PC-3 (cell line): ENCODE results near the gene G6PD. TPM values are rescaled to one million over a fixed set of nuclear protein-coding genes. Genes with fewer than 3 reads are reported as not detected.

Experiments used
- ATAC-seq: fragments of 200-7000 bp; cut with Tn5 transposase; 2 replicates; pipeline ENCODE4 v1.9.1; 2020; ENCODE audit warnings: mild to moderate bottlenecking, moderate library complexity
- BruUV-seq: library from RNA; stranded (reverse); fragments of 400-500 nt; replicated peaks from 2 replicates; lab custom pipeline; 2021; lab: Mats Ljungman, UMichigan
- CTCF ChIA-PET: fragments of 300-600 bp; sonication (Branson Sonifier 250); formaldehyde crosslinking; loops from one replicate; lab custom pipeline; 2022; ENCODE audit warnings: antibody characterized with exemption; lab: Charles Lee
- POLR2A ChIA-PET: fragments of 300-600 bp; sonication (Branson Sonifier 250); formaldehyde crosslinking; loops from one replicate; lab custom pipeline; 2022; ENCODE audit warnings: antibody characterized with exemption; ENCODE audit not compliant: unreplicated experiment; lab: Charles Lee
- DNase-seq: peaks from one replicate; pipeline ENCODE4 v3.0.0-alpha.2; 2015
- H2AFZ ChIP-seq: fragments of 300-600 bp; sonication (generic); 2 replicates; pipeline ENCODE4 v1.6.0; 2016; ENCODE audit warnings: antibody characterized with exemption, low read length
- H3F3A ChIP-seq: fragments of 300-600 bp; sonication (generic); one replicate; pipeline ENCODE4 v1.6.0; 2017; ENCODE audit warnings: antibody characterized with exemption, low read length, control low read depth, mild to moderate bottlenecking; ENCODE audit not compliant: unreplicated experiment
- H3K27ac ChIP-seq: fragments of 300-600 bp; sonication (generic); 2 replicates; pipeline ENCODE4 v1.5.1; 2016; ENCODE audit warnings: mild to moderate bottlenecking, low read length
- H3K27me3 ChIP-seq: fragments of 300-600 bp; sonication (generic); 2 replicates; pipeline ENCODE4 v1.6.1; 2016; ENCODE audit warnings: low read length, mixed read lengths
- H3K36me3 ChIP-seq: fragments of 300-600 bp; sonication (generic); 2 replicates; pipeline ENCODE4 v1.6.1; 2016; ENCODE audit warnings: low read depth, mixed run types, low read length, mixed read lengths
- H3K4me1 ChIP-seq: fragments of 300-600 bp; sonication (generic); 2 replicates; pipeline ENCODE4 v1.5.1; 2016; ENCODE audit warnings: low read length; ENCODE audit not compliant: insufficient read depth
- H3K4me2 ChIP-seq: fragments of 300-600 bp; sonication (generic); 2 replicates; pipeline ENCODE4 v1.6.0; 2016; ENCODE audit warnings: low read length
- H3K4me3 ChIP-seq: fragments of 300-600 bp; sonication (generic); 2 replicates; pipeline ENCODE4 v1.5.1; 2016; ENCODE audit warnings: mild to moderate bottlenecking, low read length, mixed read lengths
- H3K79me2 ChIP-seq: fragments of 300-600 bp; sonication (generic); 2 replicates; pipeline ENCODE4 v1.6.1; 2017; ENCODE audit warnings: low read length, mixed read lengths
- H3K9ac ChIP-seq: fragments of 300-600 bp; sonication (generic); 2 replicates; pipeline ENCODE4 v1.6.0; 2016; ENCODE audit warnings: mild to moderate bottlenecking, low read length
- H3K9me2 ChIP-seq: fragments of 300-600 bp; sonication (generic); replicated peaks from 2 replicates; pipeline ENCODE4 v1.6.1; 2016; ENCODE audit warnings: mixed run types, low read length, mixed read lengths
- H3K9me3 ChIP-seq: fragments of 300-600 bp; sonication (generic); 2 replicates; pipeline ENCODE4 v1.6.1; 2016; ENCODE audit warnings: low read length, mixed read lengths
- H4K20me1 ChIP-seq: fragments of 300-600 bp; sonication (generic); 2 replicates; pipeline ENCODE4 v1.6.1; 2016; ENCODE audit warnings: low read length, mixed read lengths
- CTCF ChIP-seq: fragments of 300-600 bp; sonication (generic); conservative IDR thresholded peaks from 2 replicates; pipeline ENCODE4 v1.5.1; 2017; ENCODE audit warnings: antibody characterized with exemption, low read depth, mild to moderate bottlenecking, low read length
- EZH2 ChIP-seq: fragments of 300-600 bp; sonication (generic); IDR thresholded peaks from one replicate; pipeline ENCODE4 v1.6.1; 2017; ENCODE audit warnings: antibody characterized with exemption, mild to moderate bottlenecking, low read length; ENCODE audit not compliant: unreplicated experiment
- EZH2phosphoT487 ChIP-seq: fragments of 300-600 bp; sonication (generic); IDR thresholded peaks from 2 replicates; pipeline ENCODE4 v1.6.1; 2018; ENCODE audit warnings: mild to moderate bottlenecking, antibody characterized with exemption, low read length, borderline replicate concordance
- intact Hi-C: fragments of 100-400 bp; cut with micrococcal nuclease; formaldehyde crosslinking; loops from 2 replicates; pipeline ENCODE4 v1.9.0; 2023
- total RNA-seq: library from RNA; depleted of rRNA; stranded (reverse); fragments of >200 nt; gene quantifications from 2 replicates; pipeline ENCODE4 v1.2.3, GENCODE V29; 2014

Gene G6PD
- total RNA-seq, 1 experiment from 2014 or later: 121 TPM

DNA sequence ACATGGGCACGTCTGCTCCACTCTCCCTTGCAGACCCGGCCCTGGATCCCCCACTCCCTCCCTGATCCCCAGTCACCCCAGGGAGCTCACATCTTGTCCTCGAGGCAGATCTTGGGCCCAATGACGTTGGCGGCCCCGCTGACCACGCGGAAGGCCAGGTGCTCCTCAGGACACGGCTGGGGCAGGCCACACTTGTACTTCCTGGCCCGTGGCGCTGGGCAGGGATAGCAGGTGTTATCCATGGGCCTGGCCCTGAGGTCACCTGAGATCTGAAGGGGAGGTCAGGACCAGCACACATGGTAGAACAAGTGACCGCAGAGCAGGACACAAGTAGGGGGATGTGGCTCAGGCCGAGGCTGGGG, 38.3 kb downstream of the G6PD start:
- no peak for DNase-seq
- Histone ChIP-seq H3K27ac (no peak overlapping the region), H2AFZ (no peak overlapping the region), H4K20me1 (no peaks in the 10 kb centered on the region), H3F3A (no peaks in the 10 kb centered on the region), H3K79me2 (no peaks in the 10 kb centered on the region), H3K9ac (no peak overlapping the region), H3K36me3 (0 out of 2 replicates have a peak, but pooled peaks cover 3% of the 10 kb centered on the region), H3K9me3 (no peaks in the 10 kb centered on the region), H3K4me3 (no peak overlapping the region), H3K9me2 (no peaks in the 10 kb centered on the region), H3K27me3 (no peaks in the 10 kb centered on the region), H3K4me1 (peaks cover 18% of the 10 kb centered on the region), H3K4me2 (no peak overlapping the region)
- CTCF ChIA-PET: no interaction called here
- intact Hi-C loops: no loop called here
- no peak for ATAC-seq
- BruUV-seq: no TSS peak
- POLR2A ChIA-PET: no interaction called here
- TF ChIP-seq EZH2 (no peak), CTCF (no peak)

- CTCF ChIA-PET: no interaction called here
- Histone ChIP-seq H2AFZ (no peak overlapping the region), H3F3A (no peaks in the 10 kb centered on the region), H3K4me1 (peaks cover 18% of the 10 kb centered on the region), H3K9ac (no peak overlapping the region), H3K4me2 (no peak overlapping the region), H3K9me3 (no peaks in the 10 kb centered on the region), H3K27ac (no peak overlapping the region), H3K27me3 (no peaks in the 10 kb centered on the region), H4K20me1 (no peaks in the 10 kb centered on the region), H3K4me3 (no peak overlapping the region), H3K36me3 (0 out of 2 replicates have a peak, but pooled peaks cover 3% of the 10 kb centered on the region), H3K79me2 (no peaks in the 10 kb centered on the region), H3K9me2 (no peaks in the 10 kb centered on the region)
- DNase-seq: no peak
- BruUV-seq: no TSS peak
- no peak for ATAC-seq
- TF ChIP-seq EZH2 (no peak), EZH2phosphoT487 (no peak), CTCF (no peak)
- intact Hi-C loops: no loop called here
- POLR2A ChIA-PET: no interaction called here
These were observed 38.8 kb downstream of the G6PD start for GRCh38 chrX:154507673-154508383.
